ENCODE results near the gene JKAMP.

- no peak for TF ChIP-seq CTCF (IDR thresholded peaks at IDR 0.05)
- no peak for TF ChIP-seq POLR2A (IDR thresholded peaks at IDR 0.05)
Observed at GRCh38 chr14:59503256-59503655, 18.9 kb downstream of the JKAMP start.

Measured in uterus (tissue), 2 donors.